ENCODE measurements around the gene NINJ1. TPM values are rescaled to one million over a fixed set of nuclear protein-coding genes. Genes with fewer than 3 reads are reported as not detected.
A peak's percentile ranks its signal among the peaks of the same experiment; 100 is the strongest.

NINJ1 gene
- total RNA-seq (ENCODE audit: low replicate concordance), result 19.4 and 21.6 TPM in 2 replicates
- long read RNA-seq, transcript NINJ1-201 (4 exons, 1,281 nt), result major isoform, 12 of 13 reads
- long read RNA-seq, partial matches to known transcripts, result 1 of 13 reads
- long read RNA-seq, other reads (novel, unspliced or antisense), result 0 of 13 reads

GRCh38 chr9:93134015-93134739 lies at the start of gene NINJ1:
Gene NINJ1, minus strand, starts transcription at chr9:93134251. Its CDS starts 34 bp downstream, at chr9:93134217.
- peak within 1 kb of the TSS; percentile 74 for H3K27ac Mint-ChIP-seq
- H3K27me3 Mint-ChIP-seq, result no peaks in the 10 kb centered on the region
- peak within 1 kb of the TSS; percentile 87 for H3K4me3 Mint-ChIP-seq
- H3K4me1 Mint-ChIP-seq (ENCODE audit: unreplicated experiment), result peaks cover 7% of the 10 kb centered on the region
- H3K36me3 Mint-ChIP-seq, result no peaks in the 10 kb centered on the region
- H3K9me3 Mint-ChIP-seq, result no peaks in the 10 kb centered on the region
- TF ChIP-seq CTCF (conservative IDR thresholded peaks at IDR 0.05), result peak; percentile 25
- DNase-seq (ENCODE audit: extremely low spot score, unreplicated experiment), result peak; percentile 79

GRCh38 chr9:93183131-93183662 lies 49.1 kb upstream of the NINJ1 start:
- peak overlapping the region; percentile 83 for H3K4me3 Mint-ChIP-seq
- DNase-seq (ENCODE audit: extremely low spot score, unreplicated experiment), result no peak
- no peaks in the 10 kb centered on the region for H3K9me3 Mint-ChIP-seq
- peaks cover 26% of the 10 kb centered on the region for H3K27me3 Mint-ChIP-seq
- no peak overlapping the region for H3K27ac Mint-ChIP-seq
- peaks cover 3% of the 10 kb centered on the region for H3K36me3 Mint-ChIP-seq
- H3K4me1 Mint-ChIP-seq (ENCODE audit: unreplicated experiment), result peaks cover 15% of the 10 kb centered on the region
- TF ChIP-seq CTCF (conservative IDR thresholded peaks at IDR 0.05), result no peak

GRCh38 chr9:93182572-93182971 lies 48.5 kb upstream of the NINJ1 start:
- peaks cover 26% of the 10 kb centered on the region for H3K27me3 Mint-ChIP-seq
- no peaks in the 10 kb centered on the region for H3K9me3 Mint-ChIP-seq
- no peak for DNase-seq (ENCODE audit: extremely low spot score, unreplicated experiment)
- peak overlapping the region; percentile 83 for H3K4me3 Mint-ChIP-seq
- H3K36me3 Mint-ChIP-seq, result peaks cover 2% of the 10 kb centered on the region
- TF ChIP-seq CTCF (conservative IDR thresholded peaks at IDR 0.05), result no peak
- no peak overlapping the region for H3K27ac Mint-ChIP-seq
- peaks cover 12% of the 10 kb centered on the region for H3K4me1 Mint-ChIP-seq (ENCODE audit: unreplicated experiment)

GRCh38 chr9:93181672-93182435 lies 47.8 kb upstream of the NINJ1 start:
- peaks cover 26% of the 10 kb centered on the region for H3K27me3 Mint-ChIP-seq
- DNase-seq (ENCODE audit: extremely low spot score, unreplicated experiment), result no peak
- H3K27ac Mint-ChIP-seq, result no peak overlapping the region
- peaks cover 7% of the 10 kb centered on the region for H3K4me1 Mint-ChIP-seq (ENCODE audit: unreplicated experiment)
- no peaks in the 10 kb centered on the region for H3K9me3 Mint-ChIP-seq
- no peak for TF ChIP-seq CTCF (conservative IDR thresholded peaks at IDR 0.05)
- no peak overlapping the region for H3K4me3 Mint-ChIP-seq
- no peaks in the 10 kb centered on the region for H3K36me3 Mint-ChIP-seq

GRCh38 chr9:93180938-93181337 lies 46.9 kb upstream of the NINJ1 start:
- H3K36me3 Mint-ChIP-seq, result no peaks in the 10 kb centered on the region
- no peak for DNase-seq (ENCODE audit: extremely low spot score, unreplicated experiment)
- H3K27me3 Mint-ChIP-seq, result peaks cover 26% of the 10 kb centered on the region
- no peak for TF ChIP-seq CTCF (conservative IDR thresholded peaks at IDR 0.05)
- no peak overlapping the region for H3K4me3 Mint-ChIP-seq
- no peak overlapping the region for H3K27ac Mint-ChIP-seq
- no peaks in the 10 kb centered on the region for H3K9me3 Mint-ChIP-seq
- H3K4me1 Mint-ChIP-seq (ENCODE audit: unreplicated experiment), result peaks cover 3% of the 10 kb centered on the region

Measured in type B pancreatic cell (in vitro differentiated cells).